Astrocyte of the spinal cord (primary cell): ENCODE measurements around the gene TMEM181.
"Not testable (repeated sequence)": the region's sequence is repeated elsewhere in the genome, so short reads cannot be mapped to it uniquely, and the experiment has no call there.

ENCODE experiments used
- DNase-seq: peaks from one replicate; pipeline ENCODE4 v3.0.0; 2011; ENCODE audit warnings: low read depth, low spot score
- H3K4me3 ChIP-seq: 2 replicates; pipeline ENCODE4 v1.5.1; 2011; ENCODE audit warnings: low read depth, mild to moderate bottlenecking, low read length, moderate library complexity
- CTCF ChIP-seq: IDR thresholded peaks from 2 replicates; pipeline ENCODE4 v1.5.1; 2012; ENCODE audit warnings: low read depth, mild to moderate bottlenecking, low read length, inconsistent platforms
- in situ Hi-C: cut with HindIII; loops from 2 replicates; pipeline ENCODE4 v1.10.0; 2017; ENCODE audit warnings: low sequenced_read_pairs

TMEM181 gene

GRCh38 chr6:158524311-158524710 is 35.6 kb upstream of the TMEM181 start:
- no peak for TF ChIP-seq CTCF
- no peak for DNase-seq
- H3K4me3 ChIP-seq, result no peak overlapping the region
- in situ Hi-C loops, result no loop called here

- DNase-seq, H3K4me3 ChIP-seq, in situ Hi-C loops: not testable (repeated sequence)
These were observed 32.0 kb upstream of the TMEM181 start for GRCh38 chr6:158527858-158528257.

- in situ Hi-C loops, result no loop called here
- no peak for TF ChIP-seq CTCF
These were observed 31.1 kb upstream of the TMEM181 start for GRCh38 chr6:158528826-158529225.

GRCh38 chr6:158529629-158530028 is 30.3 kb upstream of the TMEM181 start:
- DNase-seq, result no peak
- no peak overlapping the region for H3K4me3 ChIP-seq
- TF ChIP-seq CTCF, result no peak
- in situ Hi-C loops, result no loop called here

More at GRCh38 chr6:158528826-158529225, 31.1 kb upstream of the TMEM181 start:
- H3K4me3 ChIP-seq, result no peak overlapping the region
- DNase-seq, result no peak

GRCh38 chr6:158531566-158531965 is 28.3 kb upstream of the TMEM181 start:
- no peak for DNase-seq
- in situ Hi-C loops, result no loop called here
- no peak for TF ChIP-seq CTCF

GRCh38 chr6:158531970-158532369 is 27.9 kb upstream of the TMEM181 start:
- no peak overlapping the region for H3K4me3 ChIP-seq
- no peak for DNase-seq
- no peak for TF ChIP-seq CTCF
- in situ Hi-C loops, result no loop called here

More at GRCh38 chr6:158531566-158531965, 28.3 kb upstream of the TMEM181 start:
- H3K4me3 ChIP-seq, result no peak overlapping the region

- peak overlapping the region; percentile 46 for H3K4me3 ChIP-seq
- peak; percentile 69 for DNase-seq
- TF ChIP-seq CTCF, result no peak
- in situ Hi-C loops, result no loop called here
These were observed 23.6 kb upstream of the TMEM181 start for GRCh38 chr6:158536084-158536890.
